GM06990 (cell line): ENCODE measurements around the gene LAMA3.

ENCODE experiments used
- DNase-seq: peaks from one replicate; pipeline ENCODE4 v3.0.0-alpha.2; 2011; ENCODE audit not compliant: insufficient read length; ENCODE audit errors: extremely low read depth
- H3K27me3 ChIP-seq: replicated peaks from 2 replicates; pipeline ENCODE4 v1.6.0; 2011; ENCODE audit warnings: low read length; ENCODE audit not compliant: control insufficient read depth, insufficient read depth
- H3K36me3 ChIP-seq: 2 replicates; pipeline ENCODE4 v1.5.1; 2011; ENCODE audit warnings: low read length; ENCODE audit not compliant: control insufficient read depth, insufficient read depth
- H3K4me3 ChIP-seq: replicated peaks from 2 replicates; pipeline ENCODE4 v1.5.1; 2011; ENCODE audit warnings: low read depth, mild to moderate bottlenecking, control low read depth, low read length
- TF ChIP-seq, protein P1 (sequence below): IDR thresholded peaks from 2 replicates; pipeline ENCODE4 v1.5.1; 2011; ENCODE audit warnings: low read length, control low read depth, mild to moderate bottlenecking, inconsistent platforms; ENCODE audit not compliant: insufficient read depth, poor library complexity, severe bottlenecking

The LAMA3 gene

GRCh38 chr18:23918395-23919032 is 229.3 kb downstream of the LAMA3 start:
- Histone ChIP-seq H3K36me3 (no peaks in the 10 kb centered on the region), H3K27me3 (no peaks in the 10 kb centered on the region), H3K4me3 (no peak overlapping the region)
- TF ChIP-seq, protein P1, sequence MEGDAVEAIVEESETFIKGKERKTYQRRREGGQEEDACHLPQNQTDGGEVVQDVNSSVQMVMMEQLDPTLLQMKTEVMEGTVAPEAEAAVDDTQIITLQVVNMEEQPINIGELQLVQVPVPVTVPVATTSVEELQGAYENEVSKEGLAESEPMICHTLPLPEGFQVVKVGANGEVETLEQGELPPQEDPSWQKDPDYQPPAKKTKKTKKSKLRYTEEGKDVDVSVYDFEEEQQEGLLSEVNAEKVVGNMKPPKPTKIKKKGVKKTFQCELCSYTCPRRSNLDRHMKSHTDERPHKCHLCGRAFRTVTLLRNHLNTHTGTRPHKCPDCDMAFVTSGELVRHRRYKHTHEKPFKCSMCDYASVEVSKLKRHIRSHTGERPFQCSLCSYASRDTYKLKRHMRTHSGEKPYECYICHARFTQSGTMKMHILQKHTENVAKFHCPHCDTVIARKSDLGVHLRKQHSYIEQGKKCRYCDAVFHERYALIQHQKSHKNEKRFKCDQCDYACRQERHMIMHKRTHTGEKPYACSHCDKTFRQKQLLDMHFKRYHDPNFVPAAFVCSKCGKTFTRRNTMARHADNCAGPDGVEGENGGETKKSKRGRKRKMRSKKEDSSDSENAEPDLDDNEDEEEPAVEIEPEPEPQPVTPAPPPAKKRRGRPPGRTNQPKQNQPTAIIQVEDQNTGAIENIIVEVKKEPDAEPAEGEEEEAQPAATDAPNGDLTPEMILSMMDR, result peak; percentile 87
- no peak for DNase-seq

- Histone ChIP-seq H3K36me3 (no peaks in the 10 kb centered on the region), H3K4me3 (no peak overlapping the region), H3K27me3 (no peaks in the 10 kb centered on the region)
- TF ChIP-seq, protein P1, result no peak
- no peak for DNase-seq
Measured at GRCh38 chr18:23920054-23920453, 230.8 kb downstream of the LAMA3 start.

DNA sequence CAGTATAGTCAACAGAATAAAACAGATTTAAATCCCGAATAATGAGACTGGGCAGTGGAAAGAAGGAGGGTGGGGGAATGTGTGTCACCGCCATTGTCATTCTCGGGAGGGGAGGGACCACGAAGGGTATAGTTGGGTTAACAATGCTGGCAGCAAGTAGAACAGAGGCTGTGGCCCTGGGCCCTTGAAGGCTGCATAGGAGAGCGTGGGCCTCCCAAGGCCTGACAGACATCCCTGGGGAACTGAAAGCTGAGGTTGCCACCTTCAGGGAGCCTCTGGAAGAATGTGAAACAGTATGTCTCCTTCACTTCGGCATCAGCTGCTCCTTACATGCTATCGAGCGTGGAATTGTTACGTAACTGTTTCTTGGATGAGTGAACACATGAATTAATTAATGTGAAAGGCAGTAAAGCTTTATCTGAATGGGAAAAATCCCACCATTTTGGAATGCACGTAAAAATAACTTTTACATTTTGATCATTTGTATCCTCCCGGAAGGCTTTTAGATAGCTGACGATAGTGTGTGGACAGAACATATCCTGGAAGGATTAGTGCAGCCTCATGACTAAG is 232.5 kb downstream of the LAMA3 start:
- no peak for DNase-seq
- Histone ChIP-seq H3K4me3 (no peak overlapping the region), H3K36me3 (no peaks in the 10 kb centered on the region), H3K27me3 (no peaks in the 10 kb centered on the region)
- TF ChIP-seq, protein P1, result no peak

- H3K4me3 ChIP-seq, result no peak overlapping the region
- no peak for DNase-seq
- TF ChIP-seq, protein P1, result no peak
Measured at GRCh38 chr18:23922939-23923338, 233.7 kb downstream of the LAMA3 start.

DNA sequence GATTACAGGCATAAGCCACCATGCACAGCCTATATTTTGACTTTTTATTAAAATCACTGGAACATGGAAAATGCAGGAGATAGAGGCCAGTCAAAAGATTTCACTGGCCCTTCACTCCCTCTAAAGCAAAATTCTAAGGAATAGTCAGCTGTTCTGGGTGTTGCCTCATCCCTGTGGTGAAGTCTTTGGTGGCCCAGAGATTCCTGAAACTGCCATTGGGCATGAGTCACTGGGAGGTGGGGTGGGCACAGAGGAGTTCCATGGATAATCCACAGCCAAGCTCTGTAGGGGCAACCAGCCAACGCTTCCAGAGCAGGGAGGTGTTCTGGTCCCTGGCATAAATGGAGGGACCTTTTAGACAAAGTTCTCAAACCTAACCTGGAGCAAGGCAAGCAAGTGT is 235.6 kb downstream of the LAMA3 start:
- Histone ChIP-seq H3K36me3 (no peaks in the 10 kb centered on the region), H3K27me3 (no peaks in the 10 kb centered on the region), H3K4me3 (no peak overlapping the region)
- TF ChIP-seq, protein P1, result no peak
- no peak for DNase-seq

More at GRCh38 chr18:23922939-23923338, 233.7 kb downstream of the LAMA3 start:
- H3K36me3 ChIP-seq, result no peaks in the 10 kb centered on the region
- no peaks in the 10 kb centered on the region for H3K27me3 ChIP-seq

GRCh38 chr18:23926571-23926970 is 237.3 kb downstream of the LAMA3 start:
- Histone ChIP-seq H3K27me3 (no peaks in the 10 kb centered on the region), H3K36me3 (no peaks in the 10 kb centered on the region), H3K4me3 (no peak overlapping the region)
- DNase-seq, result no peak
- TF ChIP-seq, protein P1, result no peak
